ENCODE measurements around the gene NUTM1.

Gene NUTM1

GRCh38 chr15:34358367-34358766 lies 15.3 kb downstream of the NUTM1 start:
- Histone ChIP-seq H3K9me3 (no peaks in the 10 kb centered on the region), H3K4me1 (no peaks in the 10 kb centered on the region), H3K27me3 (no peaks in the 10 kb centered on the region), H3K4me3 (no peak overlapping the region), H3K27ac (no peak overlapping the region), H3K36me3 (peaks cover 0 to 88% (median 32%) of the 10 kb centered on the region in 3 donors)
- no peak for DNase-seq
- intact Hi-C loops (cut with DNase I; ENCODE audit: low total_unique reads) = loop anchor here (5.0 kb wide), 1 partner anchor 414 kb away; no protein-coding TSS in a partner anchor
- TF ChIP-seq, protein P1, sequence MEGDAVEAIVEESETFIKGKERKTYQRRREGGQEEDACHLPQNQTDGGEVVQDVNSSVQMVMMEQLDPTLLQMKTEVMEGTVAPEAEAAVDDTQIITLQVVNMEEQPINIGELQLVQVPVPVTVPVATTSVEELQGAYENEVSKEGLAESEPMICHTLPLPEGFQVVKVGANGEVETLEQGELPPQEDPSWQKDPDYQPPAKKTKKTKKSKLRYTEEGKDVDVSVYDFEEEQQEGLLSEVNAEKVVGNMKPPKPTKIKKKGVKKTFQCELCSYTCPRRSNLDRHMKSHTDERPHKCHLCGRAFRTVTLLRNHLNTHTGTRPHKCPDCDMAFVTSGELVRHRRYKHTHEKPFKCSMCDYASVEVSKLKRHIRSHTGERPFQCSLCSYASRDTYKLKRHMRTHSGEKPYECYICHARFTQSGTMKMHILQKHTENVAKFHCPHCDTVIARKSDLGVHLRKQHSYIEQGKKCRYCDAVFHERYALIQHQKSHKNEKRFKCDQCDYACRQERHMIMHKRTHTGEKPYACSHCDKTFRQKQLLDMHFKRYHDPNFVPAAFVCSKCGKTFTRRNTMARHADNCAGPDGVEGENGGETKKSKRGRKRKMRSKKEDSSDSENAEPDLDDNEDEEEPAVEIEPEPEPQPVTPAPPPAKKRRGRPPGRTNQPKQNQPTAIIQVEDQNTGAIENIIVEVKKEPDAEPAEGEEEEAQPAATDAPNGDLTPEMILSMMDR (IDR thresholded peaks at IDR 0.05) = no peak

DNA sequence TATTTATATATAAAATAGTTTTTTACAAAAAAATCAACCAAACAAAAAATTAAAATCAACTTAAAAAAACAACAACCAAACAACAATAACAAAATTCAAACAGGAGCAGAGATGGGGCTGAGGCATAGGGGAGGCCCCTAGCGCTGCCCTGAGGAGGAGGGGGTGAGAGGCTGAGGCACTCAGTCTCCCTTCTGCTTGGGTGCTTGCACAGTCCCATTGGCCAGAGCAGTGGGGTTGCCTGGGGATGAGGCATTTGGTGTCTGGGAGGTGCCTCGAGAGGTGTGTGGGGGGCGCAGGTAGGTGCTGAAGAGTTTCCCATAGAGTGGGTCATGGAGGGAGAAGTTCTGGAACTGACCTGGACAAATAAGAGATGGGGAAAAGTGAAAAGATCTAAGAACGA lies 15.8 kb downstream of the NUTM1 start:
- Histone ChIP-seq H3K4me1 (no peaks in the 10 kb centered on the region), H3K4me3 (no peak overlapping the region), H3K9me3 (no peaks in the 10 kb centered on the region), H3K27ac (no peak overlapping the region), H3K27me3 (no peaks in the 10 kb centered on the region), H3K36me3 (peaks cover 0 to 93% (median 32%) of the 10 kb centered on the region in 3 donors)
- intact Hi-C loops (cut with DNase I; ENCODE audit: low total_unique reads) = loop anchor here (5.0 kb wide), 1 partner anchor 413 kb away; no protein-coding TSS in a partner anchor
- no peak for DNase-seq
- TF ChIP-seq, protein P1 (IDR thresholded peaks at IDR 0.05) = no peak

GRCh38 chr15:34359416-34359815 lies 16.3 kb downstream of the NUTM1 start:
- Histone ChIP-seq H3K27ac (no peak overlapping the region), H3K4me1 (no peaks in the 10 kb centered on the region), H3K27me3 (no peaks in the 10 kb centered on the region), H3K9me3 (no peaks in the 10 kb centered on the region), H3K4me3 (no peak overlapping the region), H3K36me3 (peaks cover 0 to 91% (median 32%) of the 10 kb centered on the region in 3 donors)
- no peak for DNase-seq
- TF ChIP-seq, protein P1 (IDR thresholded peaks at IDR 0.05) = no peak
- intact Hi-C loops (cut with DNase I; ENCODE audit: low total_unique reads) = loop anchor here (5.0 kb wide), 1 partner anchor 413 kb away; no protein-coding TSS in a partner anchor

GRCh38 chr15:34360298-34360697 lies 17.2 kb downstream of the NUTM1 start:
- no peak for DNase-seq
- Histone ChIP-seq H3K36me3 (peaks cover 0 to 82% (median 32%) of the 10 kb centered on the region in 3 donors), H3K27ac (no peak overlapping the region)

DNA sequence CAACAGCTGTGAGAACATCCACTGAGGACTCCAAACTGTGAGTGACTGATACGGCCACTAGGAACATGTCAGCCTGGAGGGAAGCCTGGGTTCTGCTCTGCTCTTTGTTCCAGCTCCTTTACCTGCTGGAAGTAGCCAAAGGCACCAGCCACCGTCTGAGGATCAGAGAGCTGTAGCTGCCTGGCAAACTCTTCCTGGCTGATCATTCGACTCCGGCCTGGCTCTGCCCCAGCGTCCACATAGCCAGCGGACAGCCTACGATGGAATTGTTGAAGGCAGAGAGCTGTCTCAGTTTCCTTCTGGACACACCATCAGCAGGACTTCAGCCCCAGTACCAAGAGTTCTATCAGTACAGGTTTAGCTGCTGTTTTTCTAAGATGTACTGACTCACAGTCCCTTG lies 18.2 kb downstream of the NUTM1 start:
- Histone ChIP-seq H3K4me1 (peaks cover 0 to 12% (median 11%) of the 10 kb centered on the region in 4 donors), H3K9me3 (no peaks in the 10 kb centered on the region), H3K27me3 (no peaks in the 10 kb centered on the region), H3K27ac (no peak overlapping the region), H3K36me3 (peaks cover 0 to 73% (median 27%) of the 10 kb centered on the region in 3 donors), H3K4me3 (no peak overlapping the region)
- no peak for DNase-seq
- TF ChIP-seq, protein P1 (IDR thresholded peaks at IDR 0.05) = no peak
- intact Hi-C loops (cut with DNase I; ENCODE audit: low total_unique reads) = loop anchor here (10.0 kb wide), 2 partner anchors 126 to 296 kb away; no protein-coding TSS in a partner anchor

More at GRCh38 chr15:34360298-34360697, 17.2 kb downstream of the NUTM1 start:
- Histone ChIP-seq H3K9me3 (no peaks in the 10 kb centered on the region), H3K4me3 (no peak overlapping the region), H3K27me3 (no peaks in the 10 kb centered on the region), H3K4me1 (peaks cover 0 to 2% (median 2%) of the 10 kb centered on the region in 4 donors)
- intact Hi-C loops (cut with DNase I; ENCODE audit: low total_unique reads) = loop anchor here (10.0 kb wide), 2 partner anchors 125 to 295 kb away; no protein-coding TSS in a partner anchor
- TF ChIP-seq, protein P1 (IDR thresholded peaks at IDR 0.05) = no peak
